ENCODE results near the gene TSEN34.

GRCh38 chr19:54162884-54163283, 28.2 kb upstream of the TSEN34 start:
- TF ChIP-seq, protein P1, sequence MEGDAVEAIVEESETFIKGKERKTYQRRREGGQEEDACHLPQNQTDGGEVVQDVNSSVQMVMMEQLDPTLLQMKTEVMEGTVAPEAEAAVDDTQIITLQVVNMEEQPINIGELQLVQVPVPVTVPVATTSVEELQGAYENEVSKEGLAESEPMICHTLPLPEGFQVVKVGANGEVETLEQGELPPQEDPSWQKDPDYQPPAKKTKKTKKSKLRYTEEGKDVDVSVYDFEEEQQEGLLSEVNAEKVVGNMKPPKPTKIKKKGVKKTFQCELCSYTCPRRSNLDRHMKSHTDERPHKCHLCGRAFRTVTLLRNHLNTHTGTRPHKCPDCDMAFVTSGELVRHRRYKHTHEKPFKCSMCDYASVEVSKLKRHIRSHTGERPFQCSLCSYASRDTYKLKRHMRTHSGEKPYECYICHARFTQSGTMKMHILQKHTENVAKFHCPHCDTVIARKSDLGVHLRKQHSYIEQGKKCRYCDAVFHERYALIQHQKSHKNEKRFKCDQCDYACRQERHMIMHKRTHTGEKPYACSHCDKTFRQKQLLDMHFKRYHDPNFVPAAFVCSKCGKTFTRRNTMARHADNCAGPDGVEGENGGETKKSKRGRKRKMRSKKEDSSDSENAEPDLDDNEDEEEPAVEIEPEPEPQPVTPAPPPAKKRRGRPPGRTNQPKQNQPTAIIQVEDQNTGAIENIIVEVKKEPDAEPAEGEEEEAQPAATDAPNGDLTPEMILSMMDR (IDR thresholded peaks at IDR 0.05), result no peak
- TF ChIP-seq EP300 (IDR thresholded peaks at IDR 0.05), result no peak
